GM23338 (cell line): ENCODE measurements around the gene PPP1R2.

ENCODE experiments used
- CREB1 ChIP-seq: fragments of 250-450 bp; sonication (Bioruptor Pico); IDR thresholded peaks from 2 replicates; pipeline ENCODE4 v1.5.0; 2020; ENCODE audit warnings: low read depth, mild to moderate bottlenecking, moderate library complexity
- CTCF ChIP-seq, 2 experiments: fragments of 200-600 bp in 1 of 2; sonication (generic) in 1 of 2; conservative IDR thresholded peaks; 2 replicates each; pipeline versions ENCODE4 v1.5.1 to v1.6.1; 2016 to 2017; ENCODE audit warnings: antibody characterized with exemption in 2 of 2, low read depth in 2 of 2, mild to moderate bottlenecking in 2 of 2, moderate library complexity in 1 of 2
- ETS1 ChIP-seq: IDR thresholded peaks from 2 replicates; pipeline ENCODE4 v1.6.1; 2016; ENCODE audit warnings: antibody characterized with exemption
- EZH2 ChIP-seq: fragments of 200-600 bp; sonication (generic); IDR thresholded peaks from one replicate; pipeline ENCODE4 v1.8.0; 2017; ENCODE audit warnings: antibody characterized with exemption, mild to moderate bottlenecking, low read depth; ENCODE audit not compliant: unreplicated experiment
- EZH2phosphoT487 ChIP-seq: fragments of 200-600 bp; sonication (generic); IDR thresholded peaks from one replicate; pipeline ENCODE4 v1.8.1; 2018; ENCODE audit warnings: antibody characterized with exemption; ENCODE audit not compliant: unreplicated experiment
- JUNB ChIP-seq: IDR thresholded peaks from one replicate; pipeline ENCODE4 v1.6.1; 2016; ENCODE audit warnings: antibody characterized with exemption; ENCODE audit not compliant: unreplicated experiment
- NANOG ChIP-seq: IDR thresholded peaks from 2 replicates; pipeline ENCODE4 v1.6.1; 2016; ENCODE audit warnings: antibody characterized with exemption, borderline replicate concordance
- POLR2AphosphoS5 ChIP-seq: IDR thresholded peaks from 2 replicates; pipeline ENCODE4 v1.6.1; 2016; ENCODE audit warnings: antibody characterized with exemption, low read depth
- REST ChIP-seq: IDR thresholded peaks from one replicate; pipeline ENCODE4 v1.6.1; 2018; ENCODE audit warnings: antibody characterized with exemption; ENCODE audit not compliant: unreplicated experiment
- STAT1 ChIP-seq: IDR thresholded peaks from one replicate; pipeline ENCODE4 v1.6.1; 2016; ENCODE audit warnings: antibody characterized with exemption; ENCODE audit not compliant: unreplicated experiment
- ZNF114 ChIP-seq: fragments of 250-450 bp; sonication (Bioruptor Pico); IDR thresholded peaks from 2 replicates; pipeline ENCODE4 v1.5.0; 2020; ENCODE audit warnings: mild to moderate bottlenecking, moderate library complexity
- ZNF331 ChIP-seq: fragments of 250-450 bp; sonication (Bioruptor Pico); IDR thresholded peaks from 2 replicates; pipeline ENCODE4 v1.5.0; 2020; ENCODE audit warnings: low read depth, mild to moderate bottlenecking, moderate library complexity
- TF ChIP-seq, protein P1 (sequence below): fragments of 250-450 bp; sonication (Bioruptor Pico); IDR thresholded peaks from 2 replicates; pipeline ENCODE4 v1.5.0; 2020; ENCODE audit warnings: mild to moderate bottlenecking, moderate library complexity

DNA sequence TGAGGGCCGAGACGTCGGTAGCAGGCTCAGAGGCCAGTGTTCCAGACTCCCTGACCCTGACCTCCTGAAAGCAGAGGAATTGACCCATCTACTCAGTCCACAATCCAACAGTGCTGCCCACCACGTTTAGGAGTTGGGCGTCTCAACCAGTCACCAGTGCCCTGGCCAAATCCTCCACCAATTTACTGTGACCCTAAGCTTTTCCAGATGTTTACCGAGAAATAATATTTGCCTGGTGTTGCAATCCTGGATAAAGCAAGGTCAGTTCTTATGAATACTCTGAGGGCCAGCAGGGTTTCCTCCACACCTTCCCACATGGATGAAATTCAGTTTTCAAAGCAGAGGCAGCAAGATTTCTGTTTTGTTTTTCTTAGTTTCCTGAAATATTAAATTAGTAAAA is 48.1 kb upstream of the PPP1R2 start:
- TF ChIP-seq CTCF (conservative IDR thresholded peaks at IDR 0.05; ENCODE audit: low read depth in 2 of 2) (no peak), CREB1 (CRISPR knock-in tag) (no peak), POLR2AphosphoS5 (no peak), EZH2 (no peak), EZH2phosphoT487 (no peak), REST (no peak), STAT1 (no peak), NANOG (no peak), JUNB (no peak), ZNF331 (no peak), ETS1 (no peak), ZNF114 (CRISPR knock-in tag) (no peak)
- TF ChIP-seq, protein P1, sequence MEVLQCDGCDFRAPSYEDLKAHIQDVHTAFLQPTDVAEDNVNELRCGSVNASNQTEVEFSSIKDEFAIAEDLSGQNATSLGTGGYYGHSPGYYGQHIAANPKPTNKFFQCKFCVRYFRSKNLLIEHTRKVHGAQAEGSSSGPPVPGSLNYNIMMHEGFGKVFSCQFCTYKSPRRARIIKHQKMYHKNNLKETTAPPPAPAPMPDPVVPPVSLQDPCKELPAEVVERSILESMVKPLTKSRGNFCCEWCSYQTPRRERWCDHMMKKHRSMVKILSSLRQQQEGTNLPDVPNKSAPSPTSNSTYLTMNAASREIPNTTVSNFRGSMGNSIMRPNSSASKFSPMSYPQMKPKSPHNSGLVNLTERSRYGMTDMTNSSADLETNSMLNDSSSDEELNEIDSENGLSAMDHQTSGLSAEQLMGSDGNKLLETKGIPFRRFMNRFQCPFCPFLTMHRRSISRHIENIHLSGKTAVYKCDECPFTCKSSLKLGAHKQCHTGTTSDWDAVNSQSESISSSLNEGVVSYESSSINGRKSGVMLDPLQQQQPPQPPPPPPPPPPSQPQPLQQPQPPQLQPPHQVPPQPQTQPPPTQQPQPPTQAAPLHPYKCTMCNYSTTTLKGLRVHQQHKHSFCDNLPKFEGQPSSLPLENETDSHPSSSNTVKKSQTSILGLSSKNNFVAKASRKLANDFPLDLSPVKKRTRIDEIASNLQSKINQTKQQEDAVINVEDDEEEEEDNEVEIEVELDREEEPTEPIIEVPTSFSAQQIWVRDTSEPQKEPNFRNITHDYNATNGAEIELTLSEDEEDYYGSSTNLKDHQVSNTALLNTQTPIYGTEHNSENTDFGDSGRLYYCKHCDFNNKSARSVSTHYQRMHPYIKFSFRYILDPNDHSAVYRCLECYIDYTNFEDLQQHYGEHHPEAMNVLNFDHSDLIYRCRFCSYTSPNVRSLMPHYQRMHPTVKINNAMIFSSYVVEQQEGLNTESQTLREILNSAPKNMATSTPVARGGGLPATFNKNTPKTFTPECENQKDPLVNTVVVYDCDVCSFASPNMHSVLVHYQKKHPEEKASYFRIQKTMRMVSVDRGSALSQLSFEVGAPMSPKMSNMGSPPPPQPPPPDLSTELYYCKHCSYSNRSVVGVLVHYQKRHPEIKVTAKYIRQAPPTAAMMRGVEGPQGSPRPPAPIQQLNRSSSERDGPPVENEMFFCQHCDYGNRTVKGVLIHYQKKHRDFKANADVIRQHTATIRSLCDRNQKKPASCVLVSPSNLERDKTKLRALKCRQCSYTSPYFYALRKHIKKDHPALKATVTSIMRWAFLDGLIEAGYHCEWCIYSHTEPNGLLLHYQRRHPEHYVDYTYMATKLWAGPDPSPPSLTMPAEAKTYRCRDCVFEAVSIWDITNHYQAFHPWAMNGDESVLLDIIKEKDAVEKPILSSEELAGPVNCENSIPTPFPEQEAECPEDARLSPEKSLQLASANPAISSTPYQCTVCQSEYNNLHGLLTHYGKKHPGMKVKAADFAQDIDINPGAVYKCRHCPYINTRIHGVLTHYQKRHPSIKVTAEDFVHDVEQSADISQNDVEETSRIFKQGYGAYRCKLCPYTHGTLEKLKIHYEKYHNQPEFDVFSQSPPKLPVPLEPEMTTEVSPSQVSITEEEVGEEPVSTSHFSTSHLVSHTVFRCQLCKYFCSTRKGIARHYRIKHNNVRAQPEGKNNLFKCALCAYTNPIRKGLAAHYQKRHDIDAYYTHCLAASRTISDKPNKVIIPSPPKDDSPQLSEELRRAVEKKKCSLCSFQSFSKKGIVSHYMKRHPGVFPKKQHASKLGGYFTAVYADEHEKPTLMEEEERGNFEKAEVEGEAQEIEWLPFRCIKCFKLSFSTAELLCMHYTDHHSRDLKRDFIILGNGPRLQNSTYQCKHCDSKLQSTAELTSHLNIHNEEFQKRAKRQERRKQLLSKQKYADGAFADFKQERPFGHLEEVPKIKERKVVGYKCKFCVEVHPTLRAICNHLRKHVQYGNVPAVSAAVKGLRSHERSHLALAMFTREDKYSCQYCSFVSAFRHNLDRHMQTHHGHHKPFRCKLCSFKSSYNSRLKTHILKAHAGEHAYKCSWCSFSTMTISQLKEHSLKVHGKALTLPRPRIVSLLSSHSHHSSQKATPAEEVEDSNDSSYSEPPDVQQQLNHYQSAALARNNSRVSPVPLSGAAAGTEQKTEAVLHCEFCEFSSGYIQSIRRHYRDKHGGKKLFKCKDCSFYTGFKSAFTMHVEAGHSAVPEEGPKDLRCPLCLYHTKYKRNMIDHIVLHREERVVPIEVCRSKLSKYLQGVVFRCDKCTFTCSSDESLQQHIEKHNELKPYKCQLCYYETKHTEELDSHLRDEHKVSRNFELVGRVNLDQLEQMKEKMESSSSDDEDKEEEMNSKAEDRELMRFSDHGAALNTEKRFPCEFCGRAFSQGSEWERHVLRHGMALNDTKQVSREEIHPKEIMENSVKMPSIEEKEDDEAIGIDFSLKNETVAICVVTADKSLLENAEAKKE (CRISPR knock-in tag), result no peak
